NOMO-1 treated with DMSO at 0.1 percent for 48 hours (cell line): ENCODE results near the gene ANXA7.

ENCODE experiments used
- DNase-seq: peaks from one replicate; lab custom pipeline; 2025; ENCODE audit not compliant: unreplicated experiment; lab: John Stamatoyannopoulos, UW

Gene ANXA7

DNA sequence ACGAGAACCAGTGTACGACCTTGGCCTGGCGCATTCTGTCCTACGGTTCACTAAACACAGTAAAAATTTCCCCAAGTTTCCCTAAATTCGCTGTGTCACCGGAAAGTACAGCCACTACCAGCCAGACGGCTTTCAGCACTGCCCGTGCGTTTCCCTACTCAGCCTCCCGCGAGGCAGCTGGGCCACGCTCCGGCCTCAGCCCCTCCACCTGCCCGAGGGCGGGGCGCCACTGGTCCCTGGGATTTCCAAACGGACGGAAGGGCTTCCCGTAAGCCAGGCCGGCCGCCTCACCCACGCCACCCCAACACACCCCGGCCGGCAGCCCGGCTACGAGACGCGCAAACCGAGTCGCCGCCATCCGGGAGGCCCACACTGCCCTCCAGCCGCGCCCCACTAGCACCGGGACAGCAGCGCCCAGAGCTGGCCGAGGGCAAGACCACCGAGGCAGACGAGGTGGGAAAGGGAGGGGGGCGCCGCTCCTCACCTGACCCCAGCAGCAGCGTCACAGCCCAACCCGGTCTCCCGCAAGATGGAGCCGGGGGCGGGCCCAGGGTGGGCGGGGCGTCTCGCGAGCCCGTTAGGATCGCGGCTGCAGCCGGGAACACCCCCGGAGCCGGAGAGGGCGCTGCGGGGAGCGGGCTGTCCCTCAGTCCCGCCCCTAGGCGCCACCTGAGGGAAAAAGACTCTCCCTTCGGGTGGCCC is at the start of gene ANXA7:
TSS of gene ANXA7 (minus strand) at position 531 of the 702 bp plus-strand sequence. CDS start 13,202 bp downstream, outside the sequence.
- DNase-seq = peak; percentile 86

DNA sequence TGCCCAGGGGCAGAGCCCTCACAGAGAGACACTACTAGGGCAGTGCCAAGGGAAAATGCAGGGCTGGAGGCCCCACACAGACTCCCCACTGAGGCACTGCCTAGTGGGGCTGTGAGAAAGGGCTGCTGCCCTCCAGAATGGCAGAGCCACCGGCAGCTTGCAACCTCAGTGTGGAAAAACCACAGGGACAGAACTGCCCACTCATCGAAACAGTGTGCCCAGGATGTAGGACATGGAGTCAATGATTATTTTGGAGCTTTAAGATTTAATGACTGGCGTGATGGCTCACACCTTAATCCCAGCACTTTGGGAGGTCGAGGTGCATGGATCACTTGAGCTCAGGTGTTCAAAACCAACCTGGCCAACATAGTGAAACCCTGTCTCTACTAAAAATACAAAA is 47.0 kb upstream of the ANXA7 start:
- DNase-seq = no peak

- DNase-seq = no peak
Observed at GRCh38 chr10:73459683-73460314, 45.9 kb upstream of the ANXA7 start.

GRCh38 chr10:73456187-73456890 is 42.5 kb upstream of the ANXA7 start:
- no peak for DNase-seq

- DNase-seq = no peak
Observed at GRCh38 chr10:73449113-73449512, 35.3 kb upstream of the ANXA7 start.

DNA sequence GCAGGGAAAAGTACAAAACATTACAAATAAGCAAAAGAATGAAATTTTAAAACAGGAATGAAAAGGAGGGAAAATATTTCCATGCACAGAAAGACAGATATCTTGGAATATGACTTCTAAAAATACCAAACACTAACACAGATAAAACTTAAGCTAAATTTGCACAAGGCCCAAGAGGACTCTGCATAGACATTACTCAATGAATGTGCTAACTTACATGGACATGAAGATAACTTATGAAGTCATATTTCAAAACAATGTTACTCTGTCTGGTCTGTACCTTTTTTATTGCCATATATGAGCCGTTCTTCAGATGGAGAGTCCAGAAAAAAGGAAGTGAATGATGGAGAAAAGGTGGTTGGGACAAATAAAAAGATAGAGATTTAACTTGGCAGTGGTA is 34.5 kb upstream of the ANXA7 start:
- no peak for DNase-seq

- no peak for DNase-seq
Observed at GRCh38 chr10:73446926-73447325, 33.1 kb upstream of the ANXA7 start.

DNA sequence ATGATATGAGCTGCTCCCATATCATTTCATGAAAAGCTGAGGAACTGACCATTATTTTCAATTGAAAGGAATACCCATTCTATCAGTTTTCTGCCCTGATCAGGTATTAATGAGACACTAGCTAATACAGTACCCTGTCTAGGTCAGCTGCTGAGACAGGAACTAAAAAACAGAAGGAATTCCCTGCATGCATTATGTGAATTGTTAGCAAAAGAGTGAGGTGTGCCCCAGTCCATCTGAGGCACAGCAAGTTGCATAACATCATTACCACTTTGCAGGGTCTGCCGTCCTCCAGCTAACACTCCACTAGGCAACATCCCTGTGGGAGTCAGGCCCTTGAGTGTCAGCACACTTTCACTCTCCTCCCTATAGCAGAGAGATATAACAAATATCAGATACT is 30.6 kb upstream of the ANXA7 start:
- no peak for DNase-seq

DNA sequence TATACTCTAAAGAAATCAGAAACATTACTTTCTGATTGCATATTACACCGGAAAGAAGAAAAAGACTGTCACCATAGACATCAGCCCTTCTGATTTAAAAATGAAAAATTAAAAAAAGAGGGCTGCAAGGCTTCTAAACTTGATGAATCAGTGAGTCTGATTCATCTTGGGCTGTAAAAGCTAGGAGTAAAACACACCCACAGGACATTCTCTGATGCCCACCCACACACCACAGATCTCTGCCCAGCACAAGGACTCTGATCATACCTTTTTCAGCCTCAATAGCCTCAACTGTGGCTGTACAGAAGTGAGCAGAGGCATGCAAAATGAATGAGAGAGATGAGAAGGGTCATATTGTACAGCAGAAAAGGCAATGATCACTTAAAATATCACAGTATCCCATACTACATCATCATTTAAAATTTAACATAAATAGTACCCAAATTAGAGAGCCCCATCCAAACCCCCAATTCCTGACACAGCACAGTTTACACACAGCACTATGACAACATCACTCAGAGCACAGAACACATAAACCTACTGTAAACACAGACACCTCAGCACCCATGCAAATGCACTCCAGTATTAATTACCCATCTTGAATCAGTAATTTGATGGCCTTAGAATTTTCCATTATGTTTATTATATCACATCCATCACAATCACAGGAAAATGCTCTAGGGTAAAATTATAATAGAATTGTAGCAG is 25.9 kb upstream of the ANXA7 start:
- DNase-seq = no peak

DNA sequence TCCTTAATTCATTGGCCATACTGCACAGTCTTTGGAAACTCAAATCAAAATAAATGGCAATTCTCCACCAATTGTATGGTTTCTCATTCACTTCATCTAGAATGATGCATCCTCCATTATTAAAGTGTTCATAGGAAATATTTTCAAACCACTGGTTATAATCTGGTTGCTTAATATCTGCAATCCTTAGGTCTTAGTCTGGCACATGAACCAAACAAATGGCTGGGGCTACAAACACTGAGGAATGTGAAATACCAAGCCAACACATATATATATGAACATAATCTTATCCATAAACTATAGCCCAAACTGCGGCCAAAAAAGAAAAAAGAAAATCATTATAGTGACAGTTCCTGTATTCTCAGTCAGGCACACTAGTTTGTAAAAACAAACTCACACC is 25.2 kb upstream of the ANXA7 start:
- no peak for DNase-seq

DNA sequence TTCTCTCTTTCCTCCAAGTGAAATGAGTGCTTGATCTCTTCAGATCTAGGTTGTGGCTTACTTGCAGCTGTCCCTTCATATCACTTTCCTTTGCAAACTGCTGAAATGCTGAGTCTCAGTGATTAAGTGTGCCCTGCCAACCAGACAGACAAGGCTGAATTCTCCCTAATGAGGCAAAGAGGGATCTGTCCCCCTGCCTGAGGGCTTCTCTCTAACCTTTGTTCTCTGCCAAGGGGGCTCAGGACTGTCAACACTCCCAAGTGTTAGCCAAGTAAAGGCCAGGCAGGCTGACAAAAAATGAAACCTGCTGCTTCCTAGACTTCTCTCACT is 19.6 kb upstream of the ANXA7 start, which contains the start of gene MSS51:
TSS of gene MSS51 (minus strand) at position 24 of the 330 bp plus-strand sequence. CDS start 5,277 bp downstream, outside the sequence.
- no peak for DNase-seq

GRCh38 chr10:73432646-73433537 is 19.0 kb upstream of the ANXA7 start:
- DNase-seq = no peak

- DNase-seq = no peak
Observed at GRCh38 chr10:73426318-73426717, 12.5 kb upstream of the ANXA7 start.

DNA sequence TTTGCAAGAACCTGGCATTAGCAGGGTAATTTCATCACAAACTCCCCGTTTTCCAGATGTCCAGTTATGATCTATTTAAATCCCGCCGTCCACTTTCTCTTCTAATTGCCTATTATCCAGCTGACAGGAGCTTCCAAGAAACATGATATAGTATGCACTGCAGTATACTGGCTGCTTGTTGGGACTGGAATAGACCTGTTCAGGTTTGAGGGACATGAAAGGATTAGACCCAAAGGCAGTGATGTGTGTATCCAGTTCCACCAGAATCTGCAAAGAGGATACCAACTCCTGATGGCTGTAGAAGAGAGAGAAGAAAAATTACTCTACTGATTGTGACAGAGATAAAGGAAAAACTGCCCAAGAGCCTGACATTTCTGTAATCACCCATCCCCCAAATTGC is 10.6 kb upstream of the ANXA7 start:
- no peak for DNase-seq

DNA sequence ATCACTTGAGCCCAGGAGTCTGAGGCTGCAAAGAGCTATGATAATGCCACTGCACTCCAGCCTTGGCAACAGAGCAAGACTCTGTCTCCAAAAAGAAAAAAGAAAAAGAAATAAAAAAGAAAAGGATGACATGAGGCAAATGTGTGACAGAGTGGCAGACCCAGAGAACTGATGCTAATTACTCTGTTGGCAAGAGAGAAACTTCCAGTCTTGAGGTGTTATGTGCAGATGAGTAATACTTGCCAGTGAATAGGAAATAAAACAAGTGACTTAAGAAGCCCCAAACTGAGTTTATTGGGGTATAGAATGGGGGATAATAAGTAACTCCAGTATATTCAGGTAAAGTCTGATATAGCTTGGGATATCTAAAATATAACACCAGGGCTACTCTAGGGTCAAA is 9.5 kb upstream of the ANXA7 start:
- DNase-seq = no peak

DNA sequence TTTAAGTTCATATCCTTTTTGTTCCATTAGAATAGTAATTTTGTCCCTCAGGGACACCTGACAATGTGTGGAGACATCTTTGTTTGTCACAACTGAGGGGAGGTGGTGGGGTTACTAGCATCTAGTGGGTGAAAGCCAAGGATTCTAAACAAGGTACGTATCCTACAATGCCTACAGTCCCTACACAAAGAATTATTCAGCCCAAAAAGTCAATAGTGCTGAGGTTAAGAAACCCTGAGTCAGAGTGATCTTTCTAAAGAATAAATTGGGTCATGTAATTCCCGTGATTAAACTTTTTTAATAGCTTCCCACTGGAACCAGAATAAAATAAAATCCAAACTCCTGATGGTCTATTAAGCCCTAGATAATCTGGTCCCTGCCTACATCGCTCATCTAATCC is 2.7 kb upstream of the ANXA7 start:
- DNase-seq = no peak

DNA sequence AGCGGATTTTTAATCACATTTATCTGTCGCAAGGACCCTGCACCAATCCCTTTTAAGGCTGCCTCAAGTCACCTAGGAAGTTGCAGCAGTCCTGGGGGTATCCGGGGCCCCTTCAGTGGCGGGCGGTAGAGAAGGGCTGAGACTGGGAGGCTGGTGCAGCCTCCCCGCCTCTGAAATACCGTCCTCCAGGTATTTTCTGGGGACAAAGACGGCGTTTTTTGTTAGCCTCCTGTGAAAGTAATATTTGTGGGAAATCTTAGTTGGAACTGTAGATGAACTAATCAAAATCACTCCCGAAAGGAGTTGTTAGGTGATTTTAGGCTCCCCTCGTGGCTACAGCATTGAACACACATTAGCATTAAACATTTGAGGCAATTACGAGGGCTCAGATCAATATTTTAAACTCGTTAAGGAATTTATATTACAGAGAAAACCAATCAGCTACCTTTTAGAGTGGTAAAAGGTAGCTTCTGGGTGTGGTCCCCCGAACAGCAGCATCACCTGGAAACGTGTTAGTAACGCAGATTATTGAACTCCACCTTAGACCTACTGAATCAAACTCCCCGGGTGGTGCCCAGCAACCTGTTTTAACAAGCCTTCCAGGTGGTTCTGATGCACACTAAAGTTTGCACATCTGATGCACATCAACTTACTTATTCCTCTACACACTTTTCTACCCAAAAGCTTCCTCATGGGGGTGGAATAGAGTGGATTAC is 530 bp upstream of the ANXA7 start:
- no peak for DNase-seq

DNA sequence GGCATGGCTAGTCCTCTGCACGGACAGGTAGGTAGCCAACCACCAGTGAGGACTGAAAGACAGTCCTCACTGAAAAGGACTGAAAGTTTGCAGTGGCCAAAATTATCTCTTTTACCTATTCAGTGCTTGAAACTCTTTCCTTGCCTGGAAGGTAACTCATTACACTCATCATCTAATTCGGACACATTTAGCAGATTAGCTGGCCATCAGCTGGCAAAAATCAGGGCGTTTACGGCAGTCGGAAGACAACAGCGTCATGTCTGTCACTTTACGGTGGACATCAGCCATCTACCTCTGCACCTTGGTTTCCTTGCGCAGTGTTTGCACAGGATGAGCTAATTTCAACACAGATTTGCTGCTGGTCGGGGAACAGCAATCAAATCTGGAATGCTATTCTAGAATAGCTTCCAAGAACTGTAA is 740 bp downstream of the ANXA7 start:
- DNase-seq = peak; percentile 64

DNA sequence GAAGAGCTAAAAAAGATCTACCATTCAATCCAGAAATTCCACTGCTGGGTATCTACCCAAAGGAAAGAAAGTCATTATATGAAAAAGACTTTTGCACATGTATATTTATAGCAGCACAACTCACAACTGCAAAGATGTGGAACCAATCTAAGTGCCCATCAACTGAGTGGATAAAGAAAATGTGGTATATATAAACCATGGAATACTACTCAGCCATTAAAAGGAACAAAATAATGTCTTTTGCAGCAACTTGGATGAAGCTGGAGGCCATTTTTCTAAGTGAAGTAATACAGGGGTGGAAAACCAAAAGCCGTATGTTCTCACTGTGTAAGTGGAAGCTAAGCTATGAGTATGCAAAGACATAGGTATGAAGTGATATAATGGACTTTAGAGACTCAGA is 3.0 kb downstream of the ANXA7 start:
- DNase-seq = no peak

GRCh38 chr10:73408978-73409521 is 4.8 kb downstream of the ANXA7 start:
- no peak for DNase-seq
